Nephron progenitor cell (in vitro differentiated cells): ENCODE measurements around the gene ATXN7L3.

ENCODE experiments used
- DNase-seq: peaks from one replicate; pipeline ENCODE4 v3.0.0; 2021
- H3K27ac Mint-ChIP-seq: 2 replicates; pipeline ENCODE4 v1.8.0; 2021; ENCODE audit warnings: mild to moderate bottlenecking, moderate library complexity, mixed read lengths
- H3K27me3 Mint-ChIP-seq: 2 replicates; pipeline ENCODE4 v1.8.0; 2021; ENCODE audit warnings: mild to moderate bottlenecking, low read depth, mixed read lengths; ENCODE audit not compliant: poor library complexity
- H3K36me3 Mint-ChIP-seq: 2 replicates; pipeline ENCODE4 v1.8.0; 2021; ENCODE audit warnings: low read depth, mixed read lengths
- H3K4me1 Mint-ChIP-seq: 2 replicates; pipeline ENCODE4 v1.8.0; 2021; ENCODE audit warnings: mixed read lengths
- H3K4me3 Mint-ChIP-seq: 2 replicates; pipeline ENCODE4 v1.8.0; 2021; ENCODE audit warnings: mild to moderate bottlenecking, moderate library complexity, mixed read lengths
- H3K9me3 Mint-ChIP-seq: 2 replicates; pipeline ENCODE4 v1.8.0; 2021; ENCODE audit warnings: mild to moderate bottlenecking, moderate library complexity, mixed read lengths
- TF ChIP-seq, protein P1 (sequence below): fragments of 200-600 bp; sonication (generic); IDR thresholded peaks from 2 replicates; pipeline ENCODE4 v1.5.0; 2021; ENCODE audit warnings: antibody characterized with exemption

ATXN7L3 gene

DNA sequence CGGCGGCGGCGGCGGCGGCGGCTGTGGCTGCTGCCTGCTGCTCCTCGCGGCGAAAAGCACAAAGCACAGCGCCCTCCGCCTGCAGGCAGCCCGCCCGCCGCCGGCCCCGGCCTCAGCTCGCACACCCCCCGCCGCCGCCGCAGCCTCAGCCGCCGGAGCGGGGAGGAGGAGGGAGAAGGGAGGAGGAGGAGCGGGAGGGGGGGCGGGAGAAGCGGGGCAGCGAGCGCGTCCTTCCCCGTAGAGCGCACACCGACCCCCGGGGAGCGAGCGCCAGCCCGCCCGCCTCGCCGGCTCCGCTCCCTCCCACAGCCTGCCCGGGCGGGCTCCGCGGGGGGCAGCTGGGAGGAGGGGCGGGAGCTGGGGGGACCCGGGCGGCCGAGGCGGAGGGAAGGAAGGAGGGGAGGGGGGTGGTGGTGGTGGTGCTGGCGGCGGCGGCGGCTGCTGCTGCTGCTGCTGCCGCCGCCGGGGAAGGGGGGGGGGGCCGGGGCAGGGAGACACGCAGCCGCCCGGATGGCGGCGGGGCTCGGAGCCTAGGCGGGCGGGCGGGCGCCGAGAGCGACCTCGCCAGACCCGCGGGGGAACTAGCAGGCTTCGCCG lies 20.0 kb upstream of the ATXN7L3 start, which contains the start of gene UBTF:
UBTF (minus strand) TSS at position 60 of the 597 bp plus-strand sequence. CDS start 1,446 bp downstream, outside the sequence.
- H3K9me3 Mint-ChIP-seq = no peaks in the 10 kb centered on the region
- H3K27me3 Mint-ChIP-seq = no peaks in the 10 kb centered on the region
- peak within 1 kb of the TSS; percentile 93 for H3K4me3 Mint-ChIP-seq
- peak; percentile 78 for DNase-seq
- peak within 1 kb of the TSS; percentile 97 for H3K27ac Mint-ChIP-seq
- H3K4me1 Mint-ChIP-seq = peaks cover 45% of the 10 kb centered on the region
- TF ChIP-seq, protein P1, sequence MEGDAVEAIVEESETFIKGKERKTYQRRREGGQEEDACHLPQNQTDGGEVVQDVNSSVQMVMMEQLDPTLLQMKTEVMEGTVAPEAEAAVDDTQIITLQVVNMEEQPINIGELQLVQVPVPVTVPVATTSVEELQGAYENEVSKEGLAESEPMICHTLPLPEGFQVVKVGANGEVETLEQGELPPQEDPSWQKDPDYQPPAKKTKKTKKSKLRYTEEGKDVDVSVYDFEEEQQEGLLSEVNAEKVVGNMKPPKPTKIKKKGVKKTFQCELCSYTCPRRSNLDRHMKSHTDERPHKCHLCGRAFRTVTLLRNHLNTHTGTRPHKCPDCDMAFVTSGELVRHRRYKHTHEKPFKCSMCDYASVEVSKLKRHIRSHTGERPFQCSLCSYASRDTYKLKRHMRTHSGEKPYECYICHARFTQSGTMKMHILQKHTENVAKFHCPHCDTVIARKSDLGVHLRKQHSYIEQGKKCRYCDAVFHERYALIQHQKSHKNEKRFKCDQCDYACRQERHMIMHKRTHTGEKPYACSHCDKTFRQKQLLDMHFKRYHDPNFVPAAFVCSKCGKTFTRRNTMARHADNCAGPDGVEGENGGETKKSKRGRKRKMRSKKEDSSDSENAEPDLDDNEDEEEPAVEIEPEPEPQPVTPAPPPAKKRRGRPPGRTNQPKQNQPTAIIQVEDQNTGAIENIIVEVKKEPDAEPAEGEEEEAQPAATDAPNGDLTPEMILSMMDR = no peak
- H3K36me3 Mint-ChIP-seq = peaks cover 24% of the 10 kb centered on the region

DNA sequence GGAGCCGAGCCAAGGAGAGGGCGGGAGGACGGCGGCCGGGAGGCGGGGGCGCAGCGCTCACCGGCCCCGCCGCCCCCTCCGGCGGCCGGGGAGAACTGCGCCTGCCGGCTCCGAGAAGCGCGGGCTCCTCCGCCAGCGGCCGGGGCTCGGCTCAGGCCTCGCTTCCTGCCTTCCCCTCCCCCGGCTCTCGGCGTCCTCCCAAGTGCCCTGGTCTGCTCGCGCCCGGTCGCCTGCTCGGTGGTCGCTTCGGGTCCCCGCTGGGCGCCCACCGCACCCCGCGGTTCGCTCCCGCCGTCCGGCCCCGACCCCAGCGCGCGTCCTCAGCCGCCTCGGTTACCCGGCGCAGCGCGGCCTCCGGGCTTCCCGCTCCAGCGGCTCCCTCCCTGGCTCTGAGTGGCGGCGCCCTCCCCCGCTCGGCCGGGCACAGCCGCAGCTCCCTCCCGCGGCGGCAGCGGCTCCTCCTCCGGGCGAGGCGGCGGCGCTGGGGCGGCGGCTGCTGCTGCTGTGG lies 19.5 kb upstream of the ATXN7L3 start:
- peaks cover 48% of the 10 kb centered on the region for H3K4me1 Mint-ChIP-seq
- H3K27me3 Mint-ChIP-seq = no peaks in the 10 kb centered on the region
- H3K9me3 Mint-ChIP-seq = no peaks in the 10 kb centered on the region
- DNase-seq = peak; percentile 78
- no peak overlapping the region for H3K4me3 Mint-ChIP-seq
- TF ChIP-seq, protein P1 = no peak
- no peak overlapping the region for H3K27ac Mint-ChIP-seq
- H3K36me3 Mint-ChIP-seq = peaks cover 29% of the 10 kb centered on the region

GRCh38 chr17:44218344-44219107 lies 18.8 kb upstream of the ATXN7L3 start:
- no peaks in the 10 kb centered on the region for H3K27me3 Mint-ChIP-seq
- peaks cover 33% of the 10 kb centered on the region for H3K36me3 Mint-ChIP-seq
- no peaks in the 10 kb centered on the region for H3K9me3 Mint-ChIP-seq
- TF ChIP-seq, protein P1 = peak; percentile 47
- peak overlapping the region; percentile 77 for H3K4me3 Mint-ChIP-seq
- peaks cover 50% of the 10 kb centered on the region for H3K4me1 Mint-ChIP-seq
- peak; percentile 84 for DNase-seq
- no peak overlapping the region for H3K27ac Mint-ChIP-seq

- Mint-ChIP-seq H3K27ac (peak overlapping the region; percentile 86), H3K9me3 (no peaks in the 10 kb centered on the region), H3K4me1 (peaks cover 50% of the 10 kb centered on the region), H3K27me3 (no peaks in the 10 kb centered on the region), H3K36me3 (peaks cover 33% of the 10 kb centered on the region), H3K4me3 (peak overlapping the region; percentile 77)
- TF ChIP-seq, protein P1 = no peak
- DNase-seq = no peak
These were observed 18.2 kb upstream of the ATXN7L3 start for GRCh38 chr17:44217738-44218343.

GRCh38 chr17:44216694-44217093 lies 17.0 kb upstream of the ATXN7L3 start:
- Mint-ChIP-seq H3K27ac (no peak overlapping the region), H3K4me1 (peaks cover 47% of the 10 kb centered on the region), H3K36me3 (peaks cover 33% of the 10 kb centered on the region), H3K4me3 (peak overlapping the region; percentile 77), H3K27me3 (no peaks in the 10 kb centered on the region), H3K9me3 (no peaks in the 10 kb centered on the region)
- TF ChIP-seq, protein P1 = no peak
- no peak for DNase-seq
